IMR-90 (cell line): ENCODE results near the gene C3orf49. TPM values are rescaled to one million over a fixed set of nuclear protein-coding genes. Genes with fewer than 3 reads are reported as not detected.

ENCODE experiments used
- ATAC-seq: fragments of 200-7000 bp; cut with Tn5 transposase; 2 replicates; pipeline ENCODE4 v1.9.1; 2020; ENCODE audit warnings: low read depth, mild to moderate bottlenecking, moderate library complexity
- BruUV-seq: library from RNA; stranded (reverse); fragments of 400-500 nt; replicated peaks from 2 replicates; lab custom pipeline; 2021; lab: Mats Ljungman, UMichigan
- CTCF ChIA-PET: fragments of 300-600 bp; formaldehyde crosslinking; extraction: SDS; loops from one replicate; lab custom pipeline; 2021; ENCODE audit warnings: antibody characterized with exemption; lab: Yijun Ruan, JAX
- POLR2A ChIA-PET: fragments of 300-600 bp; sonication (Branson Sonifier 250); formaldehyde crosslinking; loops from one replicate; lab custom pipeline; 2022; ENCODE audit warnings: antibody characterized with exemption; ENCODE audit not compliant: unreplicated experiment; lab: Charles Lee
- DNase-seq: peaks from one replicate; pipeline ENCODE4 v3.0.0; 2013
- H2AFZ ChIP-seq: replicated peaks from 2 replicates; pipeline ENCODE3; 2013; ENCODE audit warnings: low read length, mild to moderate bottlenecking; ENCODE audit not compliant: poor library complexity
- H2AK5ac ChIP-seq: 2 replicates; pipeline ENCODE4 v1.6.1; 2013; ENCODE audit warnings: low read depth, low read length, inconsistent platforms
- H2AK9ac ChIP-seq: replicated peaks from 2 replicates; pipeline ENCODE3; 2013; ENCODE audit warnings: mild to moderate bottlenecking, low read depth, low read length, moderate library complexity; ENCODE audit not compliant: poor library complexity
- H2BK120ac ChIP-seq: 2 replicates; pipeline ENCODE4 v1.6.1; 2013; ENCODE audit warnings: low read depth, low read length, inconsistent platforms
- H2BK15ac ChIP-seq: 3 replicates; pipeline ENCODE4 v1.6.1; 2013; ENCODE audit warnings: low read depth, low read length, inconsistent platforms
- H2BK20ac ChIP-seq: 2 replicates; pipeline ENCODE4 v1.6.1; 2013; ENCODE audit warnings: low read depth, mild to moderate bottlenecking, inconsistent platforms, low read length, moderate library complexity
- H2BK5ac ChIP-seq: 2 replicates; pipeline ENCODE4 v1.6.1; 2013; ENCODE audit warnings: mild to moderate bottlenecking, low read depth, low read length, inconsistent platforms; ENCODE audit not compliant: poor library complexity, severe bottlenecking
- H3K14ac ChIP-seq: replicated peaks from 2 replicates; pipeline ENCODE4 v1.6.1; 2013; ENCODE audit warnings: low read depth, low read length, inconsistent platforms
- H3K18ac ChIP-seq: 2 replicates; pipeline ENCODE4 v1.6.1; 2013; ENCODE audit warnings: low read depth, low read length, control low read depth
- H3K23ac ChIP-seq: 2 replicates; pipeline ENCODE4 v1.6.1; 2013; ENCODE audit warnings: low read depth, low read length, inconsistent platforms
- H3K27ac ChIP-seq: 2 replicates; pipeline ENCODE4 v1.5.1; 2013; ENCODE audit warnings: mild to moderate bottlenecking, control low read depth, low read length; ENCODE audit not compliant: insufficient read depth
- H3K27me3 ChIP-seq: 2 replicates; pipeline ENCODE4 v1.6.1; 2013; ENCODE audit warnings: low read length; ENCODE audit not compliant: control insufficient read depth, insufficient read depth
- H3K36me3 ChIP-seq: 2 replicates; pipeline ENCODE4 v1.6.1; 2013; ENCODE audit warnings: low read length, mixed read lengths; ENCODE audit not compliant: control insufficient read depth, insufficient read depth
- H3K4ac ChIP-seq: 2 replicates; pipeline ENCODE4 v1.6.1; 2013; ENCODE audit warnings: low read depth, low read length, inconsistent platforms
- H3K4me1 ChIP-seq: 2 replicates; pipeline ENCODE4 v1.6.1; 2013; ENCODE audit warnings: low read length, mixed read lengths; ENCODE audit not compliant: control insufficient read depth, insufficient read depth
- H3K4me2 ChIP-seq: 2 replicates; pipeline ENCODE4 v1.6.1; 2013; ENCODE audit warnings: low read depth, mild to moderate bottlenecking, control low read depth, low read length, moderate library complexity
- H3K4me3 ChIP-seq: 2 replicates; pipeline ENCODE4 v1.5.1; 2013; ENCODE audit warnings: low read depth, mild to moderate bottlenecking, control low read depth, low read length, moderate library complexity; ENCODE audit not compliant: insufficient read depth
- H3K56ac ChIP-seq: 2 replicates; pipeline ENCODE4 v1.6.1; 2013; ENCODE audit warnings: low read length, inconsistent platforms; ENCODE audit not compliant: insufficient read depth; ENCODE audit errors: extremely low read depth
- H3K79me1 ChIP-seq, 2 experiments: 2 replicates each; pipeline ENCODE4 v1.6.1; 2013; ENCODE audit warnings: low read length in 2 of 2, inconsistent platforms in 1 of 2, low read depth in 1 of 2
- H3K9ac ChIP-seq: 2 replicates; pipeline ENCODE4 v1.6.1; 2013; ENCODE audit warnings: low read depth, low read length, control low read depth
- H3K9me1 ChIP-seq: 2 replicates; pipeline ENCODE4 v1.6.1; 2013; ENCODE audit warnings: low read length, inconsistent platforms; ENCODE audit not compliant: insufficient read depth
- H3K9me3 ChIP-seq: 2 replicates; pipeline ENCODE4 v1.6.1; 2013; ENCODE audit warnings: low read length; ENCODE audit not compliant: control insufficient read depth, insufficient read depth
- H4K20me1 ChIP-seq: 2 replicates; pipeline ENCODE4 v1.6.1; 2013; ENCODE audit warnings: low read length, inconsistent platforms; ENCODE audit not compliant: insufficient read depth
- H4K5ac ChIP-seq: 2 replicates; pipeline ENCODE4 v1.6.1; 2013; ENCODE audit warnings: mild to moderate bottlenecking, low read depth, low read length, control low read depth
- H4K8ac ChIP-seq, 2 experiments: 2 replicates each; pipeline ENCODE4 v1.6.1; 2013; ENCODE audit warnings: low read depth in 2 of 2, low read length in 2 of 2, control low read depth in 1 of 2, inconsistent platforms in 1 of 2
- H4K91ac ChIP-seq: 2 replicates; pipeline ENCODE4 v1.6.1; 2013; ENCODE audit warnings: low read depth, low read length, inconsistent platforms; ENCODE audit not compliant: insufficient read depth
- MAZ ChIP-seq: IDR thresholded peaks from 2 replicates; pipeline ENCODE4 v1.6.1; 2012; ENCODE audit warnings: low read depth, mild to moderate bottlenecking, low read length, improper control_type of control experiment, moderate library complexity, borderline replicate concordance
- RCOR1 ChIP-seq: IDR thresholded peaks from 2 replicates; pipeline ENCODE4 v1.6.1; 2012; ENCODE audit warnings: mild to moderate bottlenecking, low read length, improper control_type of control experiment; ENCODE audit not compliant: insufficient replicate concordance
- WGBS, 2 experiments: methylation state at CpG; one replicate each; pipeline versions ENCODE4 v1.1.5 to v1.1.7; 2013; ENCODE audit warnings: missing lambda C conversion rate in 2 of 2; ENCODE audit not compliant: insufficient read length in 1 of 2; ENCODE audit errors: extremely low coverage in 2 of 2; 5-methylcytosine and 5-hydroxymethylcytosine counted together
- dilution Hi-C: fragments of 300-500 bp; cut with HindIII; formaldehyde crosslinking; loops from one replicate; pipeline ENCODE4 v1.14.3; 2018; ENCODE audit warnings: low sequenced_read_pairs; ENCODE audit not compliant: unreplicated experiment
- in situ Hi-C: fragments of 300-500 bp; cut with MboI; formaldehyde crosslinking; loops from 3 replicates; pipeline ENCODE4 v1.14.3; 2019; ENCODE audit warnings: low sequenced_read_pairs, inconsistent platforms, mixed read lengths
- intact Hi-C: fragments of 100-400 bp; cut with micrococcal nuclease; formaldehyde crosslinking; loops from 2 replicates; pipeline ENCODE4 v1.10.0; 2022
- polyA plus RNA-seq, 3 experiments: library from polyadenylated mRNA; depleted of rRNA; stranded (reverse); fragments of >200 nt; gene quantifications; 2 replicates each; pipeline ENCODE4 v1.2.3, GENCODE V29; 2012; ENCODE audit warnings: low replicate concordance in 1 of 3
- total RNA-seq: library from RNA; depleted of rRNA; stranded (reverse); fragments of >200 nt; gene quantifications from 2 replicates; pipeline ENCODE4 v1.2.3, GENCODE V29; 2012
- TF ChIP-seq, protein P1 (sequence below): conservative IDR thresholded peaks from 2 replicates; pipeline ENCODE4 v1.5.1; 2012; ENCODE audit warnings: mild to moderate bottlenecking, low read depth, low read length, improper control_type of control experiment
- TF ChIP-seq, protein P2 (sequence below): fragments of 150-350 bp; IDR thresholded peaks from 2 replicates; pipeline ENCODE4 v1.6.1; 2016; ENCODE audit warnings: low read depth, mild to moderate bottlenecking, low read length, moderate library complexity, borderline replicate concordance

Gene C3orf49
- total and polyA plus RNA-seq, 2 of the 4 experiments (the other 2 are of a cell fraction), result not detected

DNA sequence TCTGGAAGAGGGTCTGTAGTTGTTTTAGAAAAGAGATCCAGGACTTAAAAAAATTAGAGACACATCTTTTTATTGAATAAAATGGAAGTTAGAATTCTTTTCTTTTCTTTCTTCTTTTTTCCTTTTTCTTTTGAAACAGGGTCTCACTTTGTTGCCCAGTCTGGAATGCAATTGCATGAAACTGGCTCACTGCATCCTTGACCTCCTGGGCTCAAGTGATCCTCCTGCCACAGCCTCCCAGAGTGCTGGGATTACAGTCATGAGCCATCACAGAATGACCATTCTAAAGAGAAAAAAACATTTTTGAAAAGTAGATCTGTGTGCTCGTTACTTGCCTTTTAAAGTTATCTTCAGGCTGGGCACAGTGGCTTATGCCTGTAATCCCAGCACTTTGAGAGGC, 48.1 kb downstream of the C3orf49 start:
- H3K18ac ChIP-seq, result no peak overlapping the region
- no peak overlapping the region for H3K4me2 ChIP-seq
- no peaks in the 10 kb centered on the region for H3K9me3 ChIP-seq
- H3K36me3 ChIP-seq, result no peaks in the 10 kb centered on the region; the same call in 1 of the 2 replicates
- no peak overlapping the region for H4K91ac ChIP-seq
- 100% methylated on average over 1 of the region's 1 CpG; no CpG with 5 or more reads in 1 of the 2 experiments for WGBS, 2 experiments
- H3K4me1 ChIP-seq, result peaks cover 3% of the 10 kb centered on the region; the same call in 1 of the 2 replicates
- ATAC-seq (no peak), DNase-seq (no peak)
- H3K4me3 ChIP-seq, result no peak overlapping the region
- H2AK9ac ChIP-seq, result no peak overlapping the region
- no TSS peak for BruUV-seq
- in situ Hi-C loops (no loop called here), intact Hi-C loops (no loop called here), dilution Hi-C loops (no loop called here)
- TF ChIP-seq MAZ, result no peak
- no peak for TF ChIP-seq RCOR1
- TF ChIP-seq, protein P1, sequence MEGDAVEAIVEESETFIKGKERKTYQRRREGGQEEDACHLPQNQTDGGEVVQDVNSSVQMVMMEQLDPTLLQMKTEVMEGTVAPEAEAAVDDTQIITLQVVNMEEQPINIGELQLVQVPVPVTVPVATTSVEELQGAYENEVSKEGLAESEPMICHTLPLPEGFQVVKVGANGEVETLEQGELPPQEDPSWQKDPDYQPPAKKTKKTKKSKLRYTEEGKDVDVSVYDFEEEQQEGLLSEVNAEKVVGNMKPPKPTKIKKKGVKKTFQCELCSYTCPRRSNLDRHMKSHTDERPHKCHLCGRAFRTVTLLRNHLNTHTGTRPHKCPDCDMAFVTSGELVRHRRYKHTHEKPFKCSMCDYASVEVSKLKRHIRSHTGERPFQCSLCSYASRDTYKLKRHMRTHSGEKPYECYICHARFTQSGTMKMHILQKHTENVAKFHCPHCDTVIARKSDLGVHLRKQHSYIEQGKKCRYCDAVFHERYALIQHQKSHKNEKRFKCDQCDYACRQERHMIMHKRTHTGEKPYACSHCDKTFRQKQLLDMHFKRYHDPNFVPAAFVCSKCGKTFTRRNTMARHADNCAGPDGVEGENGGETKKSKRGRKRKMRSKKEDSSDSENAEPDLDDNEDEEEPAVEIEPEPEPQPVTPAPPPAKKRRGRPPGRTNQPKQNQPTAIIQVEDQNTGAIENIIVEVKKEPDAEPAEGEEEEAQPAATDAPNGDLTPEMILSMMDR, result no peak
- TF ChIP-seq, protein P2, sequence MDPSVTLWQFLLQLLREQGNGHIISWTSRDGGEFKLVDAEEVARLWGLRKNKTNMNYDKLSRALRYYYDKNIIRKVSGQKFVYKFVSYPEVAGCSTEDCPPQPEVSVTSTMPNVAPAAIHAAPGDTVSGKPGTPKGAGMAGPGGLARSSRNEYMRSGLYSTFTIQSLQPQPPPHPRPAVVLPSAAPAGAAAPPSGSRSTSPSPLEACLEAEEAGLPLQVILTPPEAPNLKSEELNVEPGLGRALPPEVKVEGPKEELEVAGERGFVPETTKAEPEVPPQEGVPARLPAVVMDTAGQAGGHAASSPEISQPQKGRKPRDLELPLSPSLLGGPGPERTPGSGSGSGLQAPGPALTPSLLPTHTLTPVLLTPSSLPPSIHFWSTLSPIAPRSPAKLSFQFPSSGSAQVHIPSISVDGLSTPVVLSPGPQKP, result no peak
- H4K8ac ChIP-seq, result no peak overlapping the region
- no peak overlapping the region for H2AK5ac ChIP-seq
- peaks cover 36 to 66% of the 10 kb centered on the region in 2 experiments for H3K79me1 ChIP-seq
- no peak overlapping the region for H3K56ac ChIP-seq
- no peaks in the 10 kb centered on the region for H3K27me3 ChIP-seq
- H4K20me1 ChIP-seq, result peaks cover 13% of the 10 kb centered on the region; the same call in 1 of the 2 replicates
- no peak overlapping the region for H3K4ac ChIP-seq
- H3K27ac ChIP-seq, result no peak overlapping the region
- no peak overlapping the region for H2BK15ac ChIP-seq
- POLR2A ChIA-PET, result no interaction called here
- H2BK20ac ChIP-seq, result no peak overlapping the region
- CTCF ChIA-PET, result no interaction called here
- no peak overlapping the region for H4K5ac ChIP-seq
- no peak overlapping the region for H2BK5ac ChIP-seq
- no peak overlapping the region for H2BK120ac ChIP-seq
- no peaks in the 10 kb centered on the region for H3K9me1 ChIP-seq
- no peak overlapping the region for H2AFZ ChIP-seq
- no peak overlapping the region for H3K14ac ChIP-seq
- H3K23ac ChIP-seq, result no peak overlapping the region
- H3K9ac ChIP-seq, result no peak overlapping the region
